Sigmoid colon (tissue), 7 donors: Measurements from ENCODE around the gene AXDND1. TPM values are rescaled to one million over a fixed set of nuclear protein-coding genes. Genes with fewer than 3 reads are reported as not detected.

ENCODE experiments used
- DNase-seq: peaks from one replicate; pipeline ENCODE4 v3.0.0-alpha.2; 2019
- H3K27ac ChIP-seq, 4 donors: fragments of 200-600 bp; sonication (generic); one replicate each; pipeline ENCODE4 v1.5.1; 2016 to 2019; ENCODE audit warnings: mild to moderate bottlenecking in 1 of 4
- H3K27me3 ChIP-seq, 3 donors: fragments of 200-600 bp; sonication (generic); one replicate each; pipeline ENCODE4 v1.5.1; 2019; ENCODE audit warnings: mild to moderate bottlenecking in 1 of 3
- H3K36me3 ChIP-seq, 4 donors: fragments of 200-600 bp; sonication (generic); one replicate each; pipeline ENCODE4 v1.5.1; 2016 to 2019
- H3K4me1 ChIP-seq, 4 donors: fragments of 200-600 bp; sonication (generic); one replicate each; pipeline ENCODE4 v1.5.1; 2017 to 2019
- H3K4me3 ChIP-seq, 4 donors: fragments of 200-600 bp; sonication (generic); one replicate each; pipeline ENCODE4 v1.5.1; 2017 to 2019; ENCODE audit warnings: mild to moderate bottlenecking in 2 of 4, moderate library complexity in 1 of 4
- H3K9me3 ChIP-seq, 4 donors: fragments of 200-600 bp in 3 of 4; sonication (generic) in 3 of 4; one replicate each; pipeline versions ENCODE4 v1.5.1 to v1.6.1; 2013 to 2019
- EP300 ChIP-seq, 4 donors: sonication (generic); formaldehyde crosslinking; IDR thresholded peaks; one replicate each; pipeline ENCODE4 v1.6.1; 2017; ENCODE audit warnings: antibody characterized with exemption in 4 of 4
- POLR2A ChIP-seq, 2 donors: fragments of 450-650 bp; IDR thresholded peaks; one replicate each; pipeline ENCODE4 v1.6.1; 2016; ENCODE audit warnings: antibody characterized with exemption in 2 of 2, mild to moderate bottlenecking in 2 of 2, moderate library complexity in 2 of 2
- POLR2AphosphoS5 ChIP-seq, 4 donors: sonication (generic); formaldehyde crosslinking; IDR thresholded peaks; one replicate each; pipeline ENCODE4 v1.6.1; 2017; ENCODE audit warnings: antibody characterized with exemption in 4 of 4
- WGBS, 2 donors: extraction: QIAGEN DNeasy Blood & Tissue Kit; methylation state at CpG; one replicate each; pipeline ENCODE4 v1.1.7; 2013; 5-methylcytosine and 5-hydroxymethylcytosine counted together
- intact Hi-C: fragments of 100-400 bp; cut with DNase I; formaldehyde crosslinking; loops from one replicate; pipeline ENCODE4 v1.15.1; 2023
- polyA plus RNA-seq, 3 donors: library from polyadenylated mRNA; stranded (reverse); fragments of 200-250 nt; gene quantifications; one replicate each; pipeline ENCODE4 v1.2.3, GENCODE V29; 2013
- total RNA-seq, 4 donors: library from RNA; depleted of rRNA; stranded (reverse); fragments of >200 nt; gene quantifications; one replicate each; pipeline ENCODE4 v1.1.0, GENCODE V29; 2016
- TF ChIP-seq, protein P1 (sequence below), 4 experiments: fragments of 450-650 bp in 3 of 4; fragments of 200-600 bp in 1 of 4; IDR thresholded peaks; one replicate each; pipeline ENCODE4 v1.5.1; 2016 to 2019; ENCODE audit warnings: antibody characterized with exemption in 4 of 4, mild to moderate bottlenecking in 3 of 4, moderate library complexity in 2 of 4
- donor health status: healthy with polysubstance abuse.
- donor health status: Bipolar disorder and iron deficiency.
- donor health status: healthy.

AXDND1 gene
- total and polyA plus RNA-seq, 7 donors, result 0.14 to 19.2 (median 2.4) TPM; not detected in 1

DNA sequence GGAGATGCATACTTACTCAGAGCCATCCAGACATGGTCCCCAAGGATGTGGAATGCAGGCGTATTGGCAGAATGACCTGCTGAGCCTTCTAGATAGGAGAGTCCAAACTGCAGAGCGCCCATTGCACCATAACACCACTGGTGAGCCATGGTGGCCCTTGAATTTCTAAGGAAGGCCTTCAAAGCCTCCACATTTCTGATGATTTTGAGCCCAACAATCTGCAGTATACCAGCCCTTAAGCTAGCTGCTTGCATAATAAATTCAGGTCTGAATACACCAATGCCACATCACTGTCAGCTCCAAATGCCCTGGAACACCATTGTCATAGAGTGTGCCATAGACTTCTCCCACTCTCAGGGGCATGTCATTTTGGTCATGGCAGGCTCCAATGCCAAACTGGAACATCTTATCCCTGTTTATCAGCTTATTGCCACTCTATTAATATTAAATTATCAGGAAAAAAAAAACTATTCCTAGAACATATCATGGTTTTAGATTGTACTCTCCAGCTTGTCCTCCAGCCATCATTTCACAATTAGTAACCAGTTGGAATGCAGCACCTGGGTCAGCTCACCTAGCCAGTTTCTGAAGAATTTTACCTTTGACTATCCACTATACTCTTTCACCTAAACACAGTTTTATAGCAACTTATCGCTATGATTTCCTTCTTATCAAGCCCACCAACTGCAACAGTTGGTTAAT lies 183.0 kb downstream of the AXDND1 start:
- no peak overlapping the region for H3K4me3 ChIP-seq
- no peak overlapping the region for H3K27ac ChIP-seq
- no peaks in the 10 kb centered on the region for H3K9me3 ChIP-seq
- H3K27me3 ChIP-seq, result no peaks in the 10 kb centered on the region
- intact Hi-C loops, result no loop called here
- H3K4me1 ChIP-seq, result no peaks in the 10 kb centered on the region
- TF ChIP-seq EP300 (IDR thresholded peaks at IDR 0.05) (no peak), POLR2AphosphoS5 (IDR thresholded peaks at IDR 0.05) (no peak), POLR2A (IDR thresholded peaks at IDR 0.05) (no peak)
- TF ChIP-seq, protein P1, sequence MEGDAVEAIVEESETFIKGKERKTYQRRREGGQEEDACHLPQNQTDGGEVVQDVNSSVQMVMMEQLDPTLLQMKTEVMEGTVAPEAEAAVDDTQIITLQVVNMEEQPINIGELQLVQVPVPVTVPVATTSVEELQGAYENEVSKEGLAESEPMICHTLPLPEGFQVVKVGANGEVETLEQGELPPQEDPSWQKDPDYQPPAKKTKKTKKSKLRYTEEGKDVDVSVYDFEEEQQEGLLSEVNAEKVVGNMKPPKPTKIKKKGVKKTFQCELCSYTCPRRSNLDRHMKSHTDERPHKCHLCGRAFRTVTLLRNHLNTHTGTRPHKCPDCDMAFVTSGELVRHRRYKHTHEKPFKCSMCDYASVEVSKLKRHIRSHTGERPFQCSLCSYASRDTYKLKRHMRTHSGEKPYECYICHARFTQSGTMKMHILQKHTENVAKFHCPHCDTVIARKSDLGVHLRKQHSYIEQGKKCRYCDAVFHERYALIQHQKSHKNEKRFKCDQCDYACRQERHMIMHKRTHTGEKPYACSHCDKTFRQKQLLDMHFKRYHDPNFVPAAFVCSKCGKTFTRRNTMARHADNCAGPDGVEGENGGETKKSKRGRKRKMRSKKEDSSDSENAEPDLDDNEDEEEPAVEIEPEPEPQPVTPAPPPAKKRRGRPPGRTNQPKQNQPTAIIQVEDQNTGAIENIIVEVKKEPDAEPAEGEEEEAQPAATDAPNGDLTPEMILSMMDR (IDR thresholded peaks at IDR 0.05), result no peak
- H3K36me3 ChIP-seq, result no peaks in the 10 kb centered on the region
- no peak for DNase-seq
- WGBS, 2 donors, result 47 to 57% methylated on average over 3 of the region's 3 CpGs

DNA sequence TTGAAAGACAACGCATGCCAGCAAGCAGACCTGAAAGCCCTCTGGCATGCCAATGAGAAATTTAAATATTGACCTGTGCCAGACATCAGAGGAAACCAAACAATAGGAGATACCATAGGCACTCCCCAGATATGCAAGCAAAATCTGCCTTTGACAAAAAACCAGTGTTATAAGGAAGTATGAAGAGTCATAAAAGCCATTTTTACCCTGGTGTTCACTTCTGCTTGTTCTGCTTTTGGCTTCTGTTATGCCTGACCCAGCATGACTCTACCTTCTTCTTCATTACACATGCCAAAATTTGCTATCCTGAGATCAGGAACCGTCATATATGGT lies 183.6 kb downstream of the AXDND1 start:
- TF ChIP-seq EP300 (IDR thresholded peaks at IDR 0.05) (no peak), POLR2A (IDR thresholded peaks at IDR 0.05) (no peak), POLR2AphosphoS5 (IDR thresholded peaks at IDR 0.05) (no peak)
- TF ChIP-seq, protein P1 (IDR thresholded peaks at IDR 0.05), result no peak
- intact Hi-C loops, result no loop called here
- no peak for DNase-seq
- Histone ChIP-seq H3K36me3 (no peaks in the 10 kb centered on the region), H3K9me3 (no peaks in the 10 kb centered on the region), H3K4me1 (no peaks in the 10 kb centered on the region), H3K4me3 (no peak overlapping the region), H3K27ac (no peak overlapping the region), H3K27me3 (no peaks in the 10 kb centered on the region)
- 19 to 72% methylated on average over 2 of the region's 2 CpGs for WGBS, 2 donors

DNA sequence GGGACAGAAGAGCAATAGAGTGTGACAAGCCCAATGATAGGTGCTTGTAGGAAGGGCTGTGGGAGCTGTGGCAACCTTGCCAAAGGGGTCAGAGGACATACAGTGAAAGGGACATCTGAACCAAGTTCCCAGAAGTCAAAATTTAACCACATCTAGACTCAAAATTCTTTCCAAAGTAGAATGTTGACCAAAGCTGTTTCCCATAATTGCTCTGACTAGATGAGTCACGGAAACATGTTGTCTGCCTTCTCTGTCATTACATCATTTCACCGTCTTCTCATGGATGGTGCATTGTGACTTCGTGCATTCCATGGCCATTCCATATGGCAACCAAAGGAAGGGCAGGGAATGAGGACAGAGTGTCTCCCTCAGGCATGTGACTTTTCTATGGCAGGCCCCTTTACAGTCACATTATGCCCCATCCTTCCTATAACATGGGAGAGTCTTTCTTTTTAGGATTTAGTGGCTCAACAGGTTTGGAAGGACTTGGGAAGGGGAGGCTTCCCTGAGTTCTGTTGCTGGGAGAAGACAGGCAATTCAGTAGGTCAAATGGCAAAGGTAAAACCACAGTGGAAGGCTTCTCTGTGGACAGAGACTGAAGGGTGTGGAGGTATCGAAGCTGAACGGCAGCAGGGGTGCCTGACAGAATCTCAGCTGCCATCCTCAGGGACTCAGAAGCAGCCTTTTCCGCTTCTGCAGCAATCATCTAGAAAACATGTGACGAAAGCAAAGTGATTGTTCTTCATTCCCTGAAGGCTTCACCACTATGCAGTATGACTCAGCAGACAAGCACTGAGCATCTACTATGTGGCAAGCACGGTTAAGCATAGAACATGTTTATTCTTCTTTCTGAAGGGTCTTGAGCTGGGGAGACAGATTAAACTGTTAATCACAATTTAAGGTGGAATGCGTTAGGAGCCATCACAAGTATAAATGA lies 185.2 kb downstream of the AXDND1 start:
- no peak overlapping the region for H3K4me3 ChIP-seq
- TF ChIP-seq EP300 (IDR thresholded peaks at IDR 0.05) (no peak), POLR2AphosphoS5 (IDR thresholded peaks at IDR 0.05) (no peak), POLR2A (IDR thresholded peaks at IDR 0.05) (no peak)
- TF ChIP-seq, protein P1 (IDR thresholded peaks at IDR 0.05), result no peak
- 63 to 71% methylated on average over 9 of the region's 9 CpGs for WGBS, 2 donors
- H3K36me3 ChIP-seq, result no peaks in the 10 kb centered on the region
- no peak for DNase-seq
- H3K9me3 ChIP-seq, result no peaks in the 10 kb centered on the region
- H3K27me3 ChIP-seq, result no peaks in the 10 kb centered on the region
- H3K4me1 ChIP-seq, result no peaks in the 10 kb centered on the region
- intact Hi-C loops, result no loop called here
- no peak overlapping the region for H3K27ac ChIP-seq

DNA sequence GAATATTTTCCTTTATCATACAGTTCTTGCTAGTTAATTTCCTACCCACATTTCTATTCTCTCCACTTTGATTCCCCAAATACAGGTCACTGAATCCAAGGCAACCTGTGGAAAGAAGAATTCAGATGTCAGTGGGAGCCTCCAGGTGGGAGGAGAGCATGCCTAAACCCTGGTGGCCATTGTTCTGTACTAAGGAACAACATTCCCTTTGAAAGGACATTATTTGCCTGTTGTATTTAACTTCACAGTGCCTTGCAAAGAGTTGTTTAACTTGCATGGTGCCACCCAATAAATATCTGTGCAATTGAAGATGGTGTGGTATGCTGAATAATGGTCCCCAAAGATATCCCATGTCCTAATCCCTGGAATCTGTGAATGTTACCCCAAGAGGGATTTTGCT lies 188.7 kb downstream of the AXDND1 start:
- DNase-seq, result no peak
- no peak for TF ChIP-seq POLR2A (IDR thresholded peaks at IDR 0.05)
- no peak for TF ChIP-seq EP300 (IDR thresholded peaks at IDR 0.05)
- TF ChIP-seq, protein P1 (IDR thresholded peaks at IDR 0.05), result no peak
- no peak for TF ChIP-seq POLR2AphosphoS5 (IDR thresholded peaks at IDR 0.05)
- H3K27me3 ChIP-seq, result no peaks in the 10 kb centered on the region
- no peaks in the 10 kb centered on the region for H3K36me3 ChIP-seq
- intact Hi-C loops, result no loop called here
- no peaks in the 10 kb centered on the region for H3K4me1 ChIP-seq
- no peak overlapping the region for H3K4me3 ChIP-seq
- no peaks in the 10 kb centered on the region for H3K9me3 ChIP-seq
- no peak overlapping the region for H3K27ac ChIP-seq
